HG03280 (cell line): Measurements from ENCODE around the gene CMTM1.
"Not testable (repeated sequence)": the region's sequence is repeated elsewhere in the genome, so short reads cannot be mapped to it uniquely, and the experiment has no call there.

ENCODE experiments used
- ATAC-seq: cut with Tn5 transposase; IDR thresholded peaks from one replicate; pipeline ENCODE4 v1.9.1; 2021; ENCODE audit warnings: mild to moderate bottlenecking, moderate library complexity; ENCODE audit not compliant: unreplicated experiment

CMTM1 gene

DNA sequence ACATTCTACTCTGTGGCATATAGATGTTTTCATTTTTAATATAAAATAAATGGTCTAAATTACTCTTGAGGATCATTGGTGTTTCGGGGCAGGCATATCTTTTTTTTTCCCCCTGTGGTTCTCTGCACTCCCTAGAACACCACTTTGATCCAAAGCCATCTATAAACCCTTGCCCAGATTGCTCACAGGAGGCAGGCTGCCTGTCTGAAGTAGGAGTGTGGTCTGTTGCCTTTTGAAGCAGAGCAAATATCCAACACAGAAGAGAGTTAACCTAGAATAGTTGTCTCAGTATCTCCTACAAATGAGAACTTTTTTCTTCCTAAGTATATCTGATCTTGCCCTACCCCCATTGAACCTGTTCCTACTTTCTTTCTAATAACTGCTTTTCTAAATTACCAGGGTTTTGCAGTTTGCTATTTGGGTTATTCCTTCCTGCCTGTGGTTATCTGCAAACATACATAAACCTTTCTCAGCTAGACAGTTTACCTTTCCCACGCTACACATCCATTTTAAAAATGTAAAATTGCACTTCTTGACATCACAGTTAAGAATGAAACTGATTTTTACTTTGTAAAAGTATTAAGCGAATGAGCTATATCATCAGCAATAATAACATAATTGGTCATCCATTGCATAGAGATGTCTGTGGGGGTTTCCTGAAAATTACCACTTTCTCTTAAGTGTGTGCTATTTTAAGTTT is 4.7 kb upstream of the CMTM1 start:
- no peak for ATAC-seq

GRCh38 chr16:66562409-66562808 is 3.8 kb upstream of the CMTM1 start:
- ATAC-seq = no peak

- ATAC-seq = no peak
These were observed 3.3 kb upstream of the CMTM1 start for GRCh38 chr16:66562986-66563385.

DNA sequence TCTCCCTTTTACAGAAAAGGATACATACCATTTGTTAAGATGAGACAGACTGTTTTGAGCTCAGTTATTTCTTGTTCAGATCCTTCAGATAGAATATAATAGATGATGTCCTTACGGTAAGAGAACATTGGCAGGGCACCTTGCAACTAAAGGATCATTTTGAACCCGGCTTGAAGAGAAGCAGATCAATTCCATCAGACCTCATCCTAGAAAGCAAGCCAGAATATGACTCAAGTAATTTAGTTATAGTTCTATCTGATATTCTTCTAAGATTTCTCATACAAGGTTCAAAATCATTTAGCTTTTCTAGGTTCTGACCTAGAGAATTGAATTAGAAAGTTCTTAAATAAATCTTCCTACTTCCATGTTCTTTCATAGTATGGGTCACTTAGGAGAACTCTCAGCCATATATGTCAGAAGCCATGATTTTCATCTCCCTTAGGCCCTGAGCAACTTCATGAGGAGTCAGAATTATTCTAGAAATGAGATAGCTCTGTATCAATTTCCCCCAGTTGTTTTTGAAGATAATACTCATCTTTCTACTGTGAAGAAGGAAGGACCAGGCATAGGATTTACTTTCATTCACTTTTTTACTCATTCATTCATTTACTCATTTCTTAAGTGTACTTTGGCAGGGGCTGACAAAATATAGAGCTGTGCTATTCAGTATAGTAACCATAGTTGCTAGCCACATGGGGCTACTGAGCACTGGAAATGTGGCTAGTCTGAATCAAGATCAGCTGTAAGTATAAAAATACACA is 2.5 kb upstream of the CMTM1 start:
- ATAC-seq = no peak

DNA sequence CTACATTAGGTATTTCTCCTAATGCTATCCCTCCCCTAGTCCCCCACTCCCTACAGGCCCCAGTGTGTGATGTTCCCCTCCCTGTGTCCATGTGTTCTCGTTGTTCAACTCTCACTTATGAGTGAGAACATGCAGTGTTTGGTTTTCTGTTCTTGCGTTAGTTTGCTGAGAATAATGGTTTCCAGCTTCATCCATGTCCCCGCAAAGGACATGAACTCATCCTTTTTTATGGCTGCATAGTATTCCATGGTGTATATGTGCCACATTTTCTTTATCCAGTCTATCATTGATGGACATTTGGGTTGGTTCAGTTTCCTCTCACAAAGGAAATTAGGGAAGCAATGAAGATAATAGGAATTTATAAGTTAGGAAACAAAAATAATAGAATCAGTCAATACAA is 1.0 kb downstream of the CMTM1 start:
- not testable (repeated sequence) for ATAC-seq

- ATAC-seq = no peak
These were observed 2.1 kb downstream of the CMTM1 start for GRCh38 chr16:66568355-66568754.

GRCh38 chr16:66569131-66569530 is 2.9 kb downstream of the CMTM1 start:
- ATAC-seq = no peak

DNA sequence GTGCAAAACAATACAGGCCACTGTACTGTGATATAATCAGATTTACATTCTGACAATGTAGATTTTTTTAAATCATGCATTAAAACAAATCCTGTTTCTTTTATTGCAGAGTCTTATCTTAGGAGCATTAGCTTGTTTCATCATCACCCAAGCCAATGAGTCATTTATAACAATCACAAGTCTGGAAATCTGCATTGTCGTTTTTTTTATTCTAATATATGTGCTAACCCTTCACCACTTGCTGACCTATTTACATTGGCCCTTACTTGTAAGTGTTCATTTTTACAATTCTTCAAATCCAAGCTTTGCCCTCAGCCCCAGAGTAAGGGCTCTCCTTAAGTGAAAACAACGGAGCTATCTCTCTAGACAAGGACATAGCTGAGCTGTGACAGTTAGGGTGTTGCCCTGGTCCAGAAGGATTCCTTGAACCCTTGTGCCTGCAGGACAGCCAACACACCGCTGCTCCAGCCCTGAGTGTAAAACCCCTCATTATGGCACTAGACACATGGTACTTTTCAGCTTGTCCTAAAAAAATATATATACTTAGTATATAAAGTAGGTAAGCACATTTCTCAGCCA is 3.7 kb downstream of the CMTM1 start:
- ATAC-seq = no peak

GRCh38 chr16:66572356-66572755 is 6.1 kb downstream of the CMTM1 start:
- no peak for ATAC-seq

GRCh38 chr16:66574081-66574480 is 7.8 kb downstream of the CMTM1 start:
- no peak for ATAC-seq

DNA sequence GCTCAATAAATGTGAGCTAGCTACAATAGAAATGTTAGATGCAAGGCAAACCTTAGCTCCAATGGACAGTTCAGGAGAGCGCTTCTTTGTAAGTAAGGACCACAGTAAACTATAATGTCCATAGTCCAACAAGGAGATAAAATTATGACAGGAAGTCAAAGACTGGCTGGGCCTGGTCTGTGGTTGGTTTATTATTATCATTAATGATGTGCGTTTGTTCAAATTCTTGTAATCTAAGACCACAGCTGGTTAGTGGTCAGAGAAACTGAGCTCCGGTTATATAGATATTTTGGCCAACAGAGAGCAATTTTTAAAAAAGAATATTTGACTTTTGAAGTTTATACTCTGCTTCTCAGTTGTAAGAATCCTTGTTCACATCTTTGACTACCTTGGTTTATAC is 8.3 kb downstream of the CMTM1 start:
- no peak for ATAC-seq

DNA sequence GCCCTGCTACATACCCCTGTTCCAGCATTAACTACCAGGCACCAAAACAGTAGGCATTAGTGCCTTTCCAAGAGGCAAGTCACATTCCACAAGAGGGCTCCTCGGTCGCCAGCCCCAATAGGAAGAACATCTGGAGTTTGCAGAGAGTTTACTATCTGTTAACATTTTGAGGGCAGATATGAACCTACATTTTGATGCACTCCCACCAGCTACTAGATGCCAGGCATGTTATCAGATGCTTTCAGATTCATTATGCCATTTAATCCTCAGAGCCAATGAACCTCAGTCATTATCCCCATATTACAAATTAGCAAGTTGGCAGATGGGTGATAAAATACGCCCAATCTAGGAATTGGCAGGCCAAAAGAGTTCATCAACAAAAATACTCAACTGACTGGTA is 8.8 kb downstream of the CMTM1 start:
- ATAC-seq = no peak

DNA sequence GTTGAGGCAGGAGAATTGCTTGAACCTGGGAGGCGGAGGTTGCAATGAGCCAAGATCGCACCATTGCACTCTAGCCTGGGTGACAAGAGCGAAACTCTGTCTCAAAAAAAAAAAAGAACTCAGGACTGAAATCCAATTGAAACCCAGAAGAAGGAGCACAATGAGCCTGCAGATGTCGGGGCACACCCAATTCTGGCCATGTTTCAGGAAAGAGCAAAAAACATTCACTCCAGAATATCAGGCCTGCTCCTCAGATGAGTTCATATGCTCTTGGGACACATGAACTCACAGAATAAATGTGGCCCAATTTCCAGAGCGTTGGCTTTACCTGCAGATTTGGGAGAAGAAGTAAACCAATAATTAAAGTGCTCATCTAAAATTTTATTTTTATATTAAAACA is 10.1 kb downstream of the CMTM1 start:
- ATAC-seq = no peak

DNA sequence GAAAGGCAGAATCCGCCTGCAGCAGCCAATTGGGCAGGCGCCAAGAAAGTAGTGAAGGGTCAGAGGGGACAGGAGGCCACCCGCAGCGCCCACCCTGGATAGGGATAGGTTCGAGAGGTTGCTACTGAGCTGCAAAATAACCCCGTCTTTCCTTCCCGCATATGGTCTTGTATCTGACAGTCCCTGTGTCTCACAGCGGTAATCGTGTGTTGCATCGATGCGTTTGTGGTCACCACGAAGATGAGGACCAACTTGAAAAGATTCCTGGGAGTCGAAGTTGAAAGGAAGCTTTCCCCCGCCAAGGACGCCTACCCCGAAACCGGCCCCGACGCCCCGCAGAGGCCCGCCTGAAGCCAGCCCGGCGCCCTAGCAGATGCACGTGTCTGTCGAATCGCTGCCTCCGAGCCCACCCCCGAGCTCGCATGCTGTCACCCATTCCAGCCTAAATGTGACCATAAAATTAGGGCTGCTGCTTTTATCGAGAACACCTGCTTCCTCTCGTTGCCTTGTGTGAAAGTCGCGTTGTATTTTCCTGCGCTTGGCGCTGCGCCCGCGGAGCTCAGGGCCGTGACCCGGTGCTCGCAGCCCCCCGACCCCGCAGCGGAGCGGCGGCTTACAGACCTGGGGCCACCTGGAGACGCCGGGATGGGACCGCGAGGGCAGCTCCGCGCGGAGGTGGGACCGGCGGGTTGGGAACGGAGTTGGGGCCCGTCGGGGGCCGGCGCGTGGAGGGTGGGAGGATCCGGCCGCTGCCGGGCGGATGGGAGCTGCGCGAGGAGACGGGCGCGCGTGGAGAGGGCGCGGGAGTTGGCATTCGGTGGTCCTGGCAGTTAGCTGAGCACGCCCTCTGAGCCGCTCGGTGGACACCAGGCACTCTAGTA is 12.7 kb downstream of the CMTM1 start, which contains the start of gene CMTM2:
TSS of gene CMTM2 (plus strand) at position 813 of the 881 bp plus-strand sequence. CDS start 145 bp downstream, outside the sequence.
- ATAC-seq = no peak

DNA sequence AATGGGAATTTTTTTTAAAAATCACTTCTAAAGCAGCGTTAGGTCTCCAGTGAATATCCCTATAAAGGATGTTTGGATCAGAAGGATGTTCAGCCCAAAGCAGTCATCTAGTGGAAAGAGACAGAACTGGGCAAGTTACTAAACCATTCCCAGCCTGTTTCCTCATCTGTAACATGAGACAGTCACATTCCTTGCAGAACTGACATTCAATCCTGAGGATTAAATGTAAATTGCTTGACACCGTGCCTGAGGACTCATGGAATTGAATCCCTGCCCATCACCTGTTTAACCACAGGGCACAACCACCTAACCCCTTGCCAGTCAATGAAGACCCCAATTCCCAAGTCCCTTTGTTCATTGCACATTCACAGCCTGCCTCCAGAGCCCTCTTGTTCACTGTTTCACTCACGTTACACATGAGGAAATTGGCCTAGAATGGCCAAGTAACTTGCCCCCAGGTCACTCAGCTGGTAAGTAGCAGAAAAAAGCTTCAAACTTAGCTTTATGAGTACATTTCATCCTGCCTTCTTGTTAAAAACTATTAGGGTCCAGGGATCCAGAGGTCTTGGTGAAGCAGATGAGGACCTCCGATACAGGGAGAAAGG is 14.5 kb downstream of the CMTM1 start:
- no peak for ATAC-seq

- ATAC-seq = no peak
These were observed 15.2 kb downstream of the CMTM1 start for GRCh38 chr16:66581246-66581952.

- ATAC-seq = no peak
These were observed 19.4 kb downstream of the CMTM1 start for GRCh38 chr16:66585481-66586239.

DNA sequence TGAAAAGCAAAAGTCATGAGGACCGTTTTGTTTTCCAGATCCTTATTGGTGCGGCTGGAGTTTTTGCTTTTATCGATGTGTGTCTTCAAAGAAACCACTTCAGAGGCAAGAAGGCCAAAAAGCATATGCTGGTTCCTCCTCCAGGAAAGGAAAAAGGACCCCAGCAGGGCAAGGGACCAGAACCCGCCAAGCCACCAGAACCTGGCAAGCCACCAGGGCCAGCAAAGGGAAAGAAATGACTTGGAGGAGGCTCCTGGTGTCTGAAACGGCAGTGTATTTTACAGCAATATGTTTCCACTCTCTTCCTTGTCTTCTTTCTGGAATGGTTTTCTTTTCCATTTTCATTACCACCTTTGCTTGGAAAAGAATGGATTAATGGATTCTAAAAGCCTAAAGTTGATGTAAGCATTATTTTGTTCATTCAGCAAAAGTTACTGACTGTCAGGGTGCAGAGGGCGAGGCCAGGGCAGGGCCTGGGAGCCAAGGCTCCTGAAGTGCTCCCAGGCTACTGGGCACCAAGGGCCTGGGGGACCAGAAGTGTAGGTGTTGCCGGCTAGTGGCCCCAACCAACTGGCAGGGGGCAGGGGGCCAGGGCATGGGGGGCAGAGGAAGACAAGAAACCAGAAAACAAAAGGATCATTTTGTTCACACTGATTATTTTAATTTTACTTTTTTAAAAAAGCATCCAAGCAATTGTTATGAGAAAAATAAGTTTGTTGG is 21.8 kb downstream of the CMTM1 start:
- no peak for ATAC-seq
